LNCaP clone FGC (cell line): Measurements from ENCODE around the gene ZGPAT.

Experiments
- DNase-seq: peaks from one replicate; pipeline ENCODE4 v3.0.0-alpha.2; 2011; ENCODE audit warnings: low read depth
- H3K4me3 ChIP-seq: 2 replicates; pipeline ENCODE4 v1.5.1; 2011; ENCODE audit warnings: mild to moderate bottlenecking, low read depth, low read length, control low read depth
- CTCF ChIP-seq: IDR thresholded peaks from 2 replicates; pipeline ENCODE4 v1.5.1; 2012; ENCODE audit warnings: mild to moderate bottlenecking; ENCODE audit not compliant: control insufficient read depth, insufficient read depth; ENCODE audit errors: extremely low read depth

Gene ZGPAT

GRCh38 chr20:63737695-63737944 is 29.8 kb downstream of the ZGPAT start:
- H3K4me3 ChIP-seq: no peak overlapping the region
- no peak for TF ChIP-seq CTCF
- DNase-seq: no peak

- no peak for DNase-seq
- H3K4me3 ChIP-seq: no peak overlapping the region
- no peak for TF ChIP-seq CTCF
These were observed 30.3 kb downstream of the ZGPAT start for GRCh38 chr20:63737945-63738686.

GRCh38 chr20:63738687-63739129 is 30.9 kb downstream of the ZGPAT start:
- no peak for TF ChIP-seq CTCF
- peak overlapping the region; percentile 41 for H3K4me3 ChIP-seq
- no peak for DNase-seq

DNA sequence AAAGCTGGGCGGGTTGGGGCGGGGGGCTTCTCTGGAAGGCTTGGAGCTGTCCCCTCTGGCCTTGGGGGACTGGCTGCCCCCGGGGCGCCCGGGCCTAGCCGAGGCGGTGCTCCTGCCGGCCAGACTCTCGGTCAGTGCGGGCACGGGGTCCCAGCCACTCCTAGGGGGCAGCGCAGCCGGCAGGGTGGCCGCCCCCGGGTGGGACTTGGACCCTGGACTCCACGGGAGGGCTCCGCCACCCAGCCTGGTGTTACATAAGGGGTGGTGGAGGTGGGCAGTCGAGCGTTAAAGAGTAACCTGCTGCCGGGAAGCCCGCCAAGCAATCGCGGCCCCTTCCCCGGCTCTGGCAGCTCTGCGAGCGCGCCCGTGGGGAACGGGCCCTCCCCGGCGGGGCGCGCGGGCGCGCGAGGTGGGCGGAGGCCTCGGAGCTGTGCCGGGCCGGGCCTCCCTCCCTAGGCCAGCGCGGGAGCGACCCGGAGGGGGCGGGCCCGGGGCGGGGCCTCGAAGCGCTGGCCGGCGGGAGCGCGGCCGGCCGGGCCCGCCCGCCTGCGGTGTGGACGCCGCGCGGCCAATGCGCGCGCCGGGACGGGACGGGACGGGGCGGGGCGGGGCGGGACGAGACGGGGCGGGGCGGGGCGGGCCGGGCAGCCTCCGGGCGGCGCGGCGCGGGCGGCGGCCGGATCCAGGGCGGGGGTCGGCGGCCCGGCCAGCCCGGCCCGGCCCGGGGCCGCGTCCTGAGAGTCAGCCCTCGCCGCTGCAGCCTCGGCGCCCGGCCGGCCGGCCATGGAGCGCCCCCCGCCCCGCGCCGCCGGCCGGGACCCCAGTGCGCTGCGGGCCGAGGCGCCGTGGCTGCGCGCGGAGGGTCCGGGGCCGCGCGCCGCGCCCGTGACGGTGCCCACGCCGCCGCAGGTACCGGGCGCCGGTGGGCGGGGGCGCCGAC is 31.6 kb downstream of the ZGPAT start, which contains the start of gene SLC2A4RG:
TSS of gene SLC2A4RG (plus strand) at position 647 of the 940 bp plus-strand sequence. CDS start at position 784, 137 bp downstream.
- DNase-seq: no peak
- H3K4me3 ChIP-seq: peak within 1 kb of the TSS; percentile 70
- TF ChIP-seq CTCF: no peak

- peak overlapping the region; percentile 70 for H3K4me3 ChIP-seq
- no peak for DNase-seq
- no peak for TF ChIP-seq CTCF
These were observed 32.3 kb downstream of the ZGPAT start for GRCh38 chr20:63740070-63740626.

- H3K4me3 ChIP-seq: peak overlapping the region; percentile 70
- DNase-seq: peak; percentile 64
- no peak for TF ChIP-seq CTCF
These were observed 33.0 kb downstream of the ZGPAT start for GRCh38 chr20:63740627-63741353.
